ENCODE results near the gene CARTPT. TPM values are rescaled to one million over a fixed set of nuclear protein-coding genes. Genes with fewer than 3 reads are reported as not detected.

The CARTPT gene
- total RNA-seq: not detected
- long read RNA-seq: 0 reads

DNA sequence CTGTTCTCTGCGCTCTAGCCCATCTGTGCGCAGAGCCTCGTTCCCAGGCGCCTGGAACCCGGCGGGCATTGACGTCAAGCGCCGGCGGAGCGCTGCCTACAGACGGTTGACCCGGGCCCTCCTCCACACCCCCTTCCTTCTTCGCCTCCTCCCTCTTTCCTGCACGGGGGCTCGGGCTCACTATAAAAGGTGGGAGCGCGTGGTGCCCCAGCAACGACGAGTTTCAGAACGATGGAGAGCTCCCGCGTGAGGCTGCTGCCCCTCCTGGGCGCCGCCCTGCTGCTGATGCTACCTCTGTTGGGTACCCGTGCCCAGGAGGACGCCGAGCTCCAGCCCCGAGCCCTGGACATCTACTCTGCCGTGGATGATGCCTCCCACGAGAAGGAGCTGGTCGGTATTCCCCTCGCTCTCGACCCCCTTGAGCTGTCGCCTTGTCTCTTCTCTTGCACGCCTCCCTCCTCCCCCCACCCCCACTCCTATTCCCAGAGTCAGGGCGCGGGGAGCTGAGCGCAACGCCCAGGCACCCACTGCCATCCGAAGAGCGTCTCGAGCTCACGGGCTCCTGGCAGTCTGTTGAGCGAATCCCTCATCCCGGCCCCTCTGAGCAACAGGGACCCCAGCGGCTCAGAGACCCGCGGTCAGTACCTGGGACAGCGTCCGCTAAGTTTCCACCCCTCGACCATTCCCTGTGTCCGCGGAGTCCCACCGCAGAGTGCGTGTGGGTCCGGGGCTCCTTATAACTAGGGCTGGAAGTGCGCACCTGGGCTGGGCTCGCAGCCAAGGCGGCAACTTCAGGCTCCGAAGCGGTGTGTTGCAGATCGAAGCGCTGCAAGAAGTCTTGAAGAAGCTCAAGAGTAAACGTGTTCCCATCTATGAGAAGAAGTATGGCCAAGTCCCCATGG, at the start of gene CARTPT:
CARTPT (plus strand) TSS at position 213 of the 902 bp plus-strand sequence; CDS start at position 232, 19 bp downstream.
- DNase-seq (ENCODE audit: low spot score): no peak

- DNase-seq (ENCODE audit: low spot score): no peak
Observed at GRCh38 chr5:71677977-71678376, 41.1 kb upstream of the CARTPT start.

GRCh38 chr5:71679714-71680113, 39.4 kb upstream of the CARTPT start:
- DNase-seq (ENCODE audit: low spot score): no peak

- DNase-seq (ENCODE audit: low spot score): no peak
Observed at GRCh38 chr5:71680510-71680909, 38.6 kb upstream of the CARTPT start.

GRCh38 chr5:71681296-71681695, 37.8 kb upstream of the CARTPT start:
- DNase-seq (ENCODE audit: low spot score): no peak

GRCh38 chr5:71684309-71684708, 34.8 kb upstream of the CARTPT start:
- no peak for DNase-seq (ENCODE audit: low spot score)

- DNase-seq (ENCODE audit: low spot score): no peak
Observed at GRCh38 chr5:71693828-71694427, 25.1 kb upstream of the CARTPT start.

- no peak for DNase-seq (ENCODE audit: low spot score)
Observed at GRCh38 chr5:71695071-71695470, 24.0 kb upstream of the CARTPT start.

DNA sequence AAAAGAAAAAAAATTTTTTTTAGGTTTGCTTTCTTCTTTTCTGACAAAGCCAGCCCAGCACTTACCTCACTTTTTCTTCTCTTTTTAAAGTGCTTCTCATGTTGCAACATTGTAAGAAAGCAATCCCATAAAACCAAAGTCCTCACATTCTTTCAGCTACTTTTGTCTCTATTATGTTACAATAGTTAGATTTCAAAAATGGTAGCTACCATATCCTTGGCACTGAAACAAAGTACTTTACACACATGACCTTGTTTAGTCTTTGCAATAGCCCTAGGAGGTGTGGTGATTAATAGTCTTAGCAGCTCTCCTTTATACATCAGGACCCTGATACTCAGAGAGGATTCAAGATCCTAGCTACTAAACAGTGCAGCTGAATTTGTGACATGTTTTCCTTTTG, 23.5 kb upstream of the CARTPT start:
- no peak for DNase-seq (ENCODE audit: low spot score)

- DNase-seq (ENCODE audit: low spot score): no peak
Observed at GRCh38 chr5:71697967-71698366, 21.1 kb upstream of the CARTPT start.

DNA sequence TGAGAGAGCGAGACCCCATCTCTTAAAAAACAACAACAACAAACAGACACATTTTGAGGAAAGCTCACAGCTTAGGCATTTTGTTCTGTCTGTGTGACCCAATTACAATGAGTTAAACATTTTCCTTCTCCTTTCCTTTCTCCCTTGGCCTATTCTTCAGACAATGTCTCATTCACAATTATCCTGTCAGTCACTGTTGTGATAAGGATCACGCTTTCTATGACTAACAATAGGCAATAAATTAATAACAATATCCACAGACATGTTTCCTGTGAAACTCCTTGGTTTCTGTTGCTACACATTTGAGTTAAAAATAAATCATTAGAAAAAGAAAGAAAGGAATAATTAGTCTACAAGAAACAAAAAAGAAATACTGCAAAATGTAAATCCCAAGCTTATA, 19.8 kb upstream of the CARTPT start:
- DNase-seq (ENCODE audit: low spot score): no peak

GRCh38 chr5:71699751-71700150, 19.3 kb upstream of the CARTPT start:
- no peak for DNase-seq (ENCODE audit: low spot score)

- DNase-seq (ENCODE audit: low spot score): no peak
Observed at GRCh38 chr5:71700803-71701202, 18.3 kb upstream of the CARTPT start.

- DNase-seq (ENCODE audit: low spot score): no peak
Observed at GRCh38 chr5:71701407-71701806, 17.7 kb upstream of the CARTPT start.

DNA sequence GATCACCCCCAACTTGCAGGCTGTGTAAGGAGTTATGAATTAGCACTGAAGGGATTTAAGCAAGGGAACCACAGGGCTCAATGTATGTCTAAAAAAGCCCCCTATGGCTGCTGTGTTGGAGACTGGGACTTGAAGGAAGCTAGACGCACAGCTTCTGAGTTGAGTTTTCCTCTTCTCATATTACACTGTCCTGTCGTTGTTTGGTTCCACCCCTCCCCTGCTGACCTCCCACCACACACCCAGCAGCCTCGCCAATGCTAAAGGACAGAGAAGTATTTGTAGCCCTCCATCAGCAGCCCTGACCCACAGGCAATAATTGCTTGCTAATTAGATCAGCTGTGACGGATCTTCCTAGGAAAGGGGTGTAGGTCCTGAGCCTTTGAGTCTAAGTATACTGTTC, 15.1 kb upstream of the CARTPT start:
- no peak for DNase-seq (ENCODE audit: low spot score)

- DNase-seq (ENCODE audit: low spot score): no peak
Observed at GRCh38 chr5:71705421-71705820, 13.7 kb upstream of the CARTPT start.

DNA sequence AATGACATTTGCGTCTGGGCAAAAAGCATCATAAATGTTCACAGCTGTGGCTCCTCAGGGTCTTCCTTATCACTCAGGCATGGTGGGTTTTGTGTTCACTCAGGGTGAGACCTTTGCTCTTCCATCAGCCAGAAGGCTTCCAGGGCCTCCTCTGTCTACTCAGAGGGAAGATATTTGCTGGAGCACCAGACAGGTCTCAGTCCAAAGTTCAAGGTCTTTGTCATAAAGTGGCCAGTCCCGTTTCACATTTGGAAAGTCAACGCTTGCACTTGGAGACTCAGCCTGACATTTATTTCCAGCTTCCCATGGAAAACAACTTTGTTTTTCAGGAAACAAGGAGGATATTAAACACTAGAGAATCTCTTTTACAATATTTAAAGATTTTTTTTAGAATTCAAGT, 12.2 kb upstream of the CARTPT start:
- no peak for DNase-seq (ENCODE audit: low spot score)

DNA sequence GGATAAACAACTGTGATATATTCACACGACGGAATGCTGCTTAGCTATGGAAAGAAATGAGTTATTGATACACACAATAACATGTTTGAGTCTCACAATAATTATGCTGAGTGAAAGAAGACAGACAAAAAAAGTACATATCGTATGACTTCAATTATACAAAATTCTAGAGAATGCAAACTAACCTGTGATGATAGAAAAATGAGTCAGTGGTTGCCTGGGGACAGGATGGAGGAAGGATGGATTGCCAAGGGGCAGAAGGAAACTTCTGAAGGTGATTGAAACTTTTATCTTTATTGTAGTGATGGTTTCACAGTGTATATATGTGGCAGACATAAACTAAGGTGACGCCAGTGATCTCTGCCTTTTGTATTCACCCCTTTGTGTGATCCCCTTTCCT, 7.5 kb upstream of the CARTPT start:
- no peak for DNase-seq (ENCODE audit: low spot score)

- DNase-seq (ENCODE audit: low spot score): no peak
Observed at GRCh38 chr5:71714911-71715310, 4.2 kb upstream of the CARTPT start.

DNA sequence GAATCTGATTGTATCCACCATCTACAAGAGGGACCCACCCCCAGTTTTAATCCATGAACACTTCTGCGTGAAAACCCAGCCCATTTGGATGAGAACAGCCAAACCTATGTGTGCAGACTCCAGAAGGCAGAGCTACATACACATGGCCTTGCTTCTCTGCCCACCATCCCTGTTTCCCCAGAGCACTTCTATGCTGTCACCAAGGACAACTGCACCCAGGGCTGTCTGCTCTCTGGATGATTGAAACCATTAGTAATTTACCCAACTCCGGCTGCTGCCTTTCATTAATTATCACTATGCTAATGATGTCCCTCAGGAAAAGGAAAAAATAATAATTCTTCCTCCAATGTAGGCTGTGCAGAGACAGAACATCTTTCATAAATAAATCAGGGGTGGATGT, 8.9 kb downstream of the CARTPT start:
- DNase-seq (ENCODE audit: low spot score): no peak

- DNase-seq (ENCODE audit: low spot score): no peak
Observed at GRCh38 chr5:71731015-71731414, 11.9 kb downstream of the CARTPT start.

GRCh38 chr5:71732011-71732410, 12.9 kb downstream of the CARTPT start:
- DNase-seq (ENCODE audit: low spot score): no peak

DNA sequence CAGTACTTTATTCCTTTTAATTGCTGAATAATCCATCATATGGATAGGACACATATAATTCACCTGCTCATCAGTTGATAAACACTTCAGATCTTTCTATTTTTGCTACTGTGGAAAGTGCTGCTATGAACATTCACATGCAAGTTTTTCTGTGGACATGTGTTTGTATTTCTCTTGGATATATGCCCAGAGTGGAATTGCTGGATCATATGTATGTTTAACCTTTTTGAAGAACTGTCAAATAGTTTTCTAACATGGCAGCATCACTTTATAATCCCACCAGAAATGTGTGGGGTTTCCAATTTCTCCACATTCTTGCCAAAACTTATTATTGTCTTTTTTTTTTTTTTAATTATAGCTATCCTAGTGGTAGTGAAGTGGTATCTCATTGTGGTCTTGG, 15.1 kb downstream of the CARTPT start:
- no peak for DNase-seq (ENCODE audit: low spot score)

Data from mesenteric fat pad (tissue), 1 donor.